ENCODE data around the gene HRH3.

Gene HRH3

GRCh38 chr20:62220666-62221568, 839 bp upstream of the HRH3 start:
- no peaks in the 10 kb centered on the region for H3K9me3 ChIP-seq (ENCODE audit: control insufficient read depth, low read length)
- peak overlapping the region; percentile 62 for H3K4me2 ChIP-seq (ENCODE audit: low read length, poor library complexity, severe bottlenecking)
- no peak overlapping the region for H3K4ac ChIP-seq (ENCODE audit: low read depth in 1 of 2, low read length in 2 of 2)
- WGBS: 8% methylated on average over 39 of the region's 46 CpGs
- H3K9ac ChIP-seq (ENCODE audit: low read length): no peak overlapping the region
- no peak overlapping the region for H3K27ac ChIP-seq (ENCODE audit: low read length, poor library complexity, severe bottlenecking)
- no peak overlapping the region for H2BK12ac ChIP-seq (ENCODE audit: low read length in 2 of 2)
- no peak overlapping the region for H2BK15ac ChIP-seq (ENCODE audit: low read depth, poor library complexity, severe bottlenecking)
- no peak overlapping the region for H2AK5ac ChIP-seq (ENCODE audit: low read length, severe bottlenecking)
- no peaks in the 10 kb centered on the region for H3K36me3 ChIP-seq (ENCODE audit: control insufficient read depth in 1 of 2, insufficient read depth in 2 of 2, low read depth in 1 of 2, low read length in 2 of 2)
- no peak overlapping the region for H3K18ac ChIP-seq (ENCODE audit: low read depth in 1 of 2, low read length in 2 of 2)
- H3K79me1 ChIP-seq (replicated peaks; ENCODE audit: low read length, poor library complexity, severe bottlenecking): no peaks in the 10 kb centered on the region
- no peak overlapping the region for H2BK5ac ChIP-seq (ENCODE audit: low read depth, low read length, poor library complexity, severe bottlenecking)
- H3K4me3 ChIP-seq (ENCODE audit: insufficient read depth in 1 of 2, low read depth in 1 of 2, low read length in 2 of 2): peak overlapping the region in 1 of 2 experiments; percentile 20
- no peak overlapping the region for H3K14ac ChIP-seq (ENCODE audit: low read length in 2 of 2)
- no peak for DNase-seq
- no peak overlapping the region for H2BK120ac ChIP-seq (ENCODE audit: low read depth, low read length)
- no peak overlapping the region for H2AFZ ChIP-seq (ENCODE audit: low read depth, low read length)
- H3K23ac ChIP-seq (ENCODE audit: low read length in 2 of 2): peak overlapping the region; percentile 7 to 63
- no peak overlapping the region for H4K91ac ChIP-seq (ENCODE audit: low read length)
- no peak overlapping the region for H4K8ac ChIP-seq (ENCODE audit: low read length)
- H3K27me3 ChIP-seq (ENCODE audit: control insufficient read depth in 1 of 2, insufficient read depth in 1 of 2, low read length in 2 of 2): peaks cover 84 to 90% of the 10 kb centered on the region in 2 experiments
- H3K4me1 ChIP-seq (ENCODE audit: control insufficient read depth, insufficient read depth, low read depth, low read length): peaks cover 28% of the 10 kb centered on the region

- H3K27ac ChIP-seq (ENCODE audit: low read length, poor library complexity, severe bottlenecking): no peak overlapping the region
- H3K9ac ChIP-seq (ENCODE audit: low read length): no peak overlapping the region
- no peaks in the 10 kb centered on the region for H3K36me3 ChIP-seq (ENCODE audit: control insufficient read depth in 1 of 2, insufficient read depth in 2 of 2, low read depth in 1 of 2, low read length in 2 of 2)
- DNase-seq: peak; percentile 6
- no peak overlapping the region for H3K18ac ChIP-seq (ENCODE audit: low read depth in 1 of 2, low read length in 2 of 2)
- no peak overlapping the region for H3K4ac ChIP-seq (ENCODE audit: low read depth in 1 of 2, low read length in 2 of 2)
- no peak overlapping the region for H3K14ac ChIP-seq (ENCODE audit: low read length in 2 of 2)
- peak overlapping the region in 1 of 2 experiments; percentile 51 for H3K4me3 ChIP-seq (ENCODE audit: insufficient read depth in 1 of 2, low read depth in 1 of 2, low read length in 2 of 2)
- 5% methylated on average over 56 of the region's 84 CpGs for WGBS
- H2AK5ac ChIP-seq (ENCODE audit: low read length, severe bottlenecking): no peak overlapping the region
- H2AFZ ChIP-seq (ENCODE audit: low read depth, low read length): no peak overlapping the region
- no peak overlapping the region for H3K23ac ChIP-seq (ENCODE audit: low read length in 2 of 2)
- no peak overlapping the region for H4K91ac ChIP-seq (ENCODE audit: low read length)
- no peak overlapping the region for H2BK12ac ChIP-seq (ENCODE audit: low read length in 2 of 2)
- no peak overlapping the region for H4K8ac ChIP-seq (ENCODE audit: low read length)
- no peaks in the 10 kb centered on the region for H3K79me1 ChIP-seq (replicated peaks; ENCODE audit: low read length, poor library complexity, severe bottlenecking)
- H2BK15ac ChIP-seq (ENCODE audit: low read depth, poor library complexity, severe bottlenecking): no peak overlapping the region
- H2BK120ac ChIP-seq (ENCODE audit: low read depth, low read length): no peak overlapping the region
- no peak overlapping the region for H2BK5ac ChIP-seq (ENCODE audit: low read depth, low read length, poor library complexity, severe bottlenecking)
- peaks cover 28% of the 10 kb centered on the region for H3K4me1 ChIP-seq (ENCODE audit: control insufficient read depth, insufficient read depth, low read depth, low read length)
- peaks cover 87 to 90% of the 10 kb centered on the region in 2 experiments for H3K27me3 ChIP-seq (ENCODE audit: control insufficient read depth in 1 of 2, insufficient read depth in 1 of 2, low read length in 2 of 2)
- H3K4me2 ChIP-seq (ENCODE audit: low read length, poor library complexity, severe bottlenecking): peak overlapping the region; percentile 79
- no peaks in the 10 kb centered on the region for H3K9me3 ChIP-seq (ENCODE audit: control insufficient read depth, low read length)
Measured at GRCh38 chr20:62219101-62219991, 732 bp downstream of the HRH3 start.

GRCh38 chr20:62217913-62218773, 1.9 kb downstream of the HRH3 start:
- Histone ChIP-seq H3K4me1 (ENCODE audit: control insufficient read depth, insufficient read depth, low read depth, low read length) (peaks cover 28% of the 10 kb centered on the region), H2BK15ac (ENCODE audit: low read depth, poor library complexity, severe bottlenecking) (no peak overlapping the region), H3K4me3 (ENCODE audit: insufficient read depth in 1 of 2, low read depth in 1 of 2, low read length in 2 of 2) (no peak overlapping the region), H2BK5ac (ENCODE audit: low read depth, low read length, poor library complexity, severe bottlenecking) (no peak overlapping the region), H4K8ac (ENCODE audit: low read length) (no peak overlapping the region), H4K91ac (ENCODE audit: low read length) (no peak overlapping the region), H2AFZ (ENCODE audit: low read depth, low read length) (no peak overlapping the region), H2BK120ac (ENCODE audit: low read depth, low read length) (no peak overlapping the region), H2AK5ac (ENCODE audit: low read length, severe bottlenecking) (no peak overlapping the region), H3K79me1 (replicated peaks; ENCODE audit: low read length, poor library complexity, severe bottlenecking) (no peaks in the 10 kb centered on the region), H3K18ac (ENCODE audit: low read depth in 1 of 2, low read length in 2 of 2) (no peak overlapping the region), H3K27me3 (ENCODE audit: control insufficient read depth in 1 of 2, insufficient read depth in 1 of 2, low read length in 2 of 2) (peaks cover 82 to 85% of the 10 kb centered on the region in 2 experiments), H3K4me2 (ENCODE audit: low read length, poor library complexity, severe bottlenecking) (no peak overlapping the region), H3K23ac (ENCODE audit: low read length in 2 of 2) (no peak overlapping the region), H3K36me3 (ENCODE audit: control insufficient read depth in 1 of 2, insufficient read depth in 2 of 2, low read depth in 1 of 2, low read length in 2 of 2) (no peaks in the 10 kb centered on the region), H3K9ac (ENCODE audit: low read length) (no peak overlapping the region), H3K9me3 (ENCODE audit: control insufficient read depth, low read length) (no peaks in the 10 kb centered on the region), H3K14ac (ENCODE audit: low read length in 2 of 2) (no peak overlapping the region), H2BK12ac (ENCODE audit: low read length in 2 of 2) (no peak overlapping the region), H3K27ac (ENCODE audit: low read length, poor library complexity, severe bottlenecking) (no peak overlapping the region), H3K4ac (ENCODE audit: low read depth in 1 of 2, low read length in 2 of 2) (no peak overlapping the region)
- 69% methylated on average over 38 of the region's 38 CpGs for WGBS
- DNase-seq: no peak

All from mesenchymal stem cell (in vitro differentiated cells and primary cell).